Stimulated activated CD4-positive, alpha-beta T cell treated with anti-CD3 and anti-CD28 coated beads, Interleukin-1b, Interleukin-23, amount 100 ng/mL, for 48 hours (primary cell): Measurements from ENCODE around the gene F2RL3.
"Not testable (repeated sequence)": the region's sequence is repeated elsewhere in the genome, so short reads cannot be mapped to it uniquely, and the experiment has no call there.

ENCODE experiments used
- DNase-seq: peaks from one replicate; pipeline ENCODE4 v3.0.0-alpha.2; 2020

F2RL3 gene

DNA sequence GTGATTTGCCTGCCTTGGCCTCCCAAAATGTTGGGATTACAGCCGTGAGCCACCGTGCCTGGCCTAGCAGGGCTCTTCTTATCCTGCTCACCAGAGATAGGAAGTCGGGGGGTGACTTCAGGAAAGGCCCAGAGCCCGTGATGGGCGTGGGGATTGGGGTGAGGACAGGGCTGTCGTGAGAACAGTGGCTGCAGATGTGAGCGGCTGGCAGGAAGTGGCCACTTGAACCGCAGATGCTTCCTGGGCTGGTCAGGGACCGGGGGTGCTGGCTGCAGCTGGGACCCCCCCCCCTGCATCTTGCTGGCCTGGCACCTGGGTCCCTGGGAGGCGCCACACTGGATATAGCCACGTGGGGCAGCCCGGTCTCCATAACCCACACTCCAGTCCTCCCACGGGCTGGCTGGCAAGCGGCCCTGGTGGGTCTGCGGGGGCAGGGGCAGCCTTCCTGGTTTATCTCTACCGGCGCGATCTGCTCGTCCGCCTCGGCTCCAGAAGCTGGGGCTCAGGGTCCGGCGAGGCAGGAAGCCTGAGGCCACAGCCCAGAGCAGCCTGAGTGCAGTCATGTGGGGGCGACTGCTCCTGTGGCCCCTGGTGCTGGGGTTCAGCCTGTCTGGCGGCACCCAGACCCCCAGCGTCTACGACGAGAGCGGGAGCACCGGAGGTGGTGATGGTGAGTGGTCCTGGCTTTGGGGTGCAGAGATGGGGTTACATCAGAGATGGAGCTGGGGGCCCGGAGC lies at the start of gene F2RL3:
TSS of gene F2RL3 (plus strand) at position 371 of the 737 bp plus-strand sequence. CDS start at position 562, 191 bp downstream.
- DNase-seq: no peak

DNA sequence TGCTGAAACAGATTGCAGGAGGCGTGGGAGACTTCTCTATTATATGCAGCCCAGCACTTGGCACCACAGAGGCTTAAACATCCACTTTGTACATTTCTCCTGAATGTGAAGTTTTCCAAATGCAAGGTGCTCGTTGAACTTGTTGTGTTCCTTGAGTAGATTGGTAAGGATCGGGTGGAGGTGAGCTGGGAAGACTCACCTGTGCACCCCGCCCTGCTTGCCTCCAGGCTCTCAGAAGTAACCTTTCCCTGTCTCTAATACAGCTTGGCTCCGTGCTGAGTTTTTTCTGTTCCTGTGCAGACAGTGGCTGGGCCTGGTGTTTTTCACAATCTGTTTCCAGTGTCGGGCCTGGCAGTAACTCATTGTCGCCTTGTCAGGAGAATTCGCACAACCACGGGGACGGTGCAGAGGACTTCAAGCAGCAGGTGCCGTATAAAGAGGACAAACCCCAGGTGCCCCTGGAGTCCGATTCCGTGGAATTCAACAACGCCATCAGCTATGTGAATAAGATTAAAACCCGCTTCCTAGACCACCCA lies 47.3 kb upstream of the F2RL3 start:
- DNase-seq: no peak

DNA sequence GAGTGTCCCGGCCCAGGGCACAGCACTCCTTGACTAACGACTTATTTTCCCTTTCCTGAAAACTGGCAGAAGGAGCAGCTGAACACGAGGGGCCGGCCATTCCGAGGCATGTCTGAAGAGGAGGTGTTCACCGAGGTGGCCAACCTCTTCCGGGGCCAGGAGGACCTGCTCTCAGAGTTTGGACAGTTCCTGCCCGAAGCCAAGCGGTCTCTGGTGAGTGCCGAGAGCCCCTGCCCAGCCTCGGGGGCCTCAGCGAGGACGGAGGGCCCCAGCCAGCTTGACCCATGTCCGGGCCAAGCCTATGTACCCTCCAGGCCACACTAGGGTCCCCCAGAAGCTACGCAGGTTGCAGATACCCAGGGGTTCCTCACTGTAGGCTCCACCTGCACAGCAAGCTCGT lies 41.9 kb upstream of the F2RL3 start:
- no peak for DNase-seq

DNA sequence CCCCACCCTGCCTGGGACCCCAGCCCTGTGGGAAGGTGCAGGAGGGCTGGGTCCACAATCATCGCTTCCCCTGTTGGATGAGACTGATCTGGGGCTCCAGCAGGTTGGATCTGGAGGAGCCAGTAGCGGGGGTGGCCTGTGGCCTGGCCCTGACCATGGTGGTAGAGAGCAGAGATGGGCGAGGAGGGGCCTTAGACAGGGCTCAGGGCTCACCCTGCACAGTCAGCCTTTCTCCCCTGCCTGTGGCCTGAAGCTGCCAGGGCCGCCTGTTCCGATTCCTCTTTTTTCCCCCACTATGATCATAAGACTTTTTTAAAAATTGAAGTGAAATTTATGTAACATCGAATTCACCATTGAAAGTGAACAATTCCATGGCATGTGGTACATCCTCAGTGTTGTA lies 41.4 kb upstream of the F2RL3 start:
- no peak for DNase-seq

DNA sequence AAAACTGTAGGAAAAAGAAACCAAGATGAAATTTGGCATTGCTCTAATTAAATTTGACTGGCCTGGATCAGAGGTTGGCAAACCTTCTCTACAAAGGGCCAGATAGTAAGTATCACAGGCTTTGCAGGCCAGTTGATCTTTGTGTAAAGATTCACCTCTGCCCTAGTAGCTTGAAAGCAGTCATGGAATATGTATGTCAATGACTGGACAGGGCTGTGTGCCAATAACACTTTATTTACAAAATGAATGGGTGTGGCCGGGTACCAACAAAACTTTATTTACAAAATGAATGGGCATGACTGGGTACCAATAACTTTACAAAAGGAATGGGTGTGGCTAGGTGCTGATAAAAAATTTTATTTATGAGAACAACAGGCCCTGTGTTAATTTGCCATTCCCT lies 39.6 kb upstream of the F2RL3 start:
- DNase-seq: no peak

DNA sequence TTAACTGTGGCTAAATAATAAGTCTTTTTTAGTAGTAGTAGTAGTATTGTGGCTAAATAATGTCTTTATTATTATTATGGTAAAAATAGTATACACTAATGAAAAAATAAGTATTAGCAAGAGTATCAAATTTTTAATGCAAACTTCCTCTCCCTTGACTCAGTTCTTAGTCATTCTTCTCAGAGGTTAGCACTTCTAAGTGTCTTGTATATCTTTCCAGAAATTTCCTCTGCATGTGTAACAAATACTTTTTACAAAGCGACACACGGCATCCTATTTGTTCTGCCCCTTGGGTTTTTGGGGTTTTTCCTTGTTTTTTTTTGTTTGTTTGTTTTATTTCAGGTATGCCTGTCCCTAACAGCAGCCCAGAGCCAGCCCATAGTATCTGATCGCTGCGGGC lies 38.7 kb upstream of the F2RL3 start:
- no peak for DNase-seq

DNA sequence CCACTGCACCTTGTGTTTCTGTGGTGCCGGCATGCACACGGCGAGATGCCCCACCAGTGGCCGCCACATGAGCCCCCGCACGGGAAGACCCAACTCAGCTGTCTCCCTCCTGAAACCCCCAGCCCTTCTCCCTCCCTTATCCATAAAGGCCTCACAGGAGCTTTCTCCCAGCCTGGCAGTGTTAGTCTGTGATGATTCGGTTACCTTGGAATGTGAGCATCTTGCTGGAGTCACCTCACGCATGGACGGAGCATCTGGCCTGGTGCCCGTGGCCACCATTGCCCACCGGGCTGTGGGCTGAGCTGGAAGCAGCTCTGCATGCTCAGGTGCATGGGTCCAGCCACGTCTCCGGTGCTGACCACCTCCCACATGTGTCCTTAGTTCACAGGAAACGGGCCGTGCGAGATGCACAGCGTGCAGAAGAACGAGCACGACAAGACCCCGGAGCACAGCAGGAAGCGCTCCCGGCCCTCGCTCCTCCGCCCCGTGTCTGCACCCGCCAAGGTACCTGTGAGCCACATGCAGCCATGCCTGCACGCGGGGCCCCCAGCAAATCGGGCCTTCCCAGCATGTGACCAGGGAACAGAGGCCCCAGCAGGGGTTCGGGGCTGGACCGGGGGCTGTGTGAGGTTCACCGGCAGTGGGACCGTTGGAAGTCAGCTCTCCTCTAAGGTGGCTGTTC lies 37.6 kb upstream of the F2RL3 start:
- no peak for DNase-seq

DNA sequence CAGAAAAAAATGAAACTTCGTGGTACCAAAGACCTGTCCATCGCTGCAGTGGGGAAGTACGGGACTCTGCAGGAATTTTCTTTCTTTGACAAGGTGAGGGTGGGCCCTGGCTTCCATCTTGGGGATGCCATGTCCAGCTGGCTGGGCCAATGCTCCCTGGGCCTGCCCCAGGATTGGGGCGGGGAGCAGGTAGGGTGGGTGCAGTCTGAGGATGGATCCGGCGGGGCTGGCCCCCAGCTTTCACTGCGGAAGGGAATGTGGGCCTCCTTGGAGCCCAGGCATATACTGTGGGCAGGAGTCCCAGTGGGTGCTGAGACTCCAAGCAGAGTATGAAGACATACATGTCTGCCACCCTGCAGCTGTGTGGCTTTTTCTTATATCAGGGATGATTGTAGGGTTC lies 35.7 kb upstream of the F2RL3 start:
- no peak for DNase-seq

DNA sequence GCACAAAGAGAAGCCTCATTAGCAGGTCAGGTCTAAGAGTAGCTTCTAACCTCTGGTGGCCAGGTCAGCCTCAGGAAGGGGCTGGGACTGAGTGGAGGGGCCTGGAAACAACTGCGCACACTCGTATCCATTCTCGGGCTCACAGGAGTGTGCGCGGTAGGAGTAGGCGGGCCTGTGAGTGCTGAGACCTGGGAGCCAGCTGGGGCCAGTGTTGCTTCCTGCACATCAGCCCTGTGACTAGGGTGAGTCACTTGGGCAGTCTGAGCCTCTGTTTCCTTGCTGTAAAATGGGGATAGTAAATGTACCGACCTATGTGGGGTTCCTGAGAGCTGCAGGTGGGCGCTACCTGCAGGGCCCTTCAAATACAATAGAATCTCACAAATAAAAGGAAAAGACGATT lies 32.7 kb upstream of the F2RL3 start:
- DNase-seq: no peak

DNA sequence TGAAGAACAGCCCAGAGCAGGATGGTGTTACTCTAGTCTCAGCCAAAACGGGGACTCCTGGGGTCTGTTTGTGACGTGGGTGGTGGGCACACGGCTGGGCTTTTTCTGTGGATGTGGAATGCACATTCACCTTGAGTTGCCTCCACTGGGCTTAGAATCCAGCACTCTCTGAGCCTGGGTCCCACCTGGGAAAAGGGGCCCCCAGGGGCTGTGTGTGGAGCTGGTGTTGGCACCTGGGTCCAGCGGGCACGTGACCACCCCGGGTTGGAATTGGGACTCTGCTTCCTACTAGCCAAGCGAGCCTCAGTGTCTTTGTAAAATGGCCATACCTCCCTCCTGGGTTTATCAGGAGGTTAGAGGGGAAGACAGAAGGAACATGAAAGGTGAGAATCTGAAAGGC lies 29.2 kb upstream of the F2RL3 start:
- no peak for DNase-seq

DNA sequence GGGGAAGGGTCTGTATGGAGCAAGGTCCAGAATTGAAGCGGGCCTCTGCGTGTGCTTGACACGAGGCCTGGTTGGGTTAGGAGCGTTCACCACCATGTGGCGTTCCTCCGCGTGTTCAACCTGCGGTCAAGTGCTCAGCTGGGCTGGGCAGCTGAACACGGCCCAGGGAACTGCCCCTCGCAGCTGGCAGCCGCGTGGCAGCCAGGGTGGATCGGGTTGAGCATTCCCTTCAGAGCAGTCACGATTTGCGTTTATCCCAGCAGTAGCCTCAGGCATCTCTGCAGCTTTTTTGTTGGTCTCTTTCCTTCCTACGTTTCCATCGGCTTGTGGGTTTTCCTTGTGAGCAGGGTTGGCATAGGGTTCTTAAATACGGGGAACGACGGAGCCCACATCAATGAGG lies 28.7 kb upstream of the F2RL3 start:
- DNase-seq: no peak

DNA sequence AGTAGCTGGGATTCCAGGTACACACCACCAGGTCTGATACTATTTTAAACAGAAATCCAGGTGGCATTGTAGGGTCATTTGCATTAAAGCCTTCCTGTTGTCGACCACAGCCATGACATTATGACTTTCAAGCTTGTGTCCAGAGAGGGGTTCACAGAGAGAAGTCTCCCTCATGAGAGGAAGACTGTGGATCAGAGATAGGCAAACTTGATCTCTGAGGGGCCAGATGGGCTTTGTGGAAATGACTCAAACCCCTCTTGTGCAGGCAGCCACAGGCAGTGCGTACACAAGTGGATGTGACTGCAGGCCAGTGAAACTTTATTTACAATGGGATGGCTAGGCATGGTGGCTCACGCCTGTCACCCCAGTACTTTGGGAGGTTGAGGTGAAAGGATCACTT lies 27.8 kb upstream of the F2RL3 start:
- DNase-seq: no peak

DNA sequence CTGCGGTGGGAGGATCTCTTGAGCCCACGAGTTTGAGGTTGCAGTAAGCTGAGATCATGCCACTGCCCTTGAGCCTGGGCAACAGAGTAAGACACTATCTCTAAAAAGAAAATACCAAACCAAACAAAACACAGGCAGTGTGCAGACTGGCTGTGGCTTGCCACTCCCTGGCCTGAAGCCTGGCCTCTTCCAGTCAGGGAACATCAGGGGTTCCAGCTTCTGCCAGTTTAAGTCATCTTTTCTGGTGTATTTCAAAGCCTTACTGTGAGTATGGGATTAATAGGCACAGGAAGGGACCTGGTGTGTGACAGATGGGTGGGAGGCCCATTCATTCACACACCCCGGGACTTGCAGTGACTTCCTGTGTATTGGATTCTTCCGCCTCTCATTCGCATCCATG lies 27.0 kb upstream of the F2RL3 start:
- no peak for DNase-seq

DNA sequence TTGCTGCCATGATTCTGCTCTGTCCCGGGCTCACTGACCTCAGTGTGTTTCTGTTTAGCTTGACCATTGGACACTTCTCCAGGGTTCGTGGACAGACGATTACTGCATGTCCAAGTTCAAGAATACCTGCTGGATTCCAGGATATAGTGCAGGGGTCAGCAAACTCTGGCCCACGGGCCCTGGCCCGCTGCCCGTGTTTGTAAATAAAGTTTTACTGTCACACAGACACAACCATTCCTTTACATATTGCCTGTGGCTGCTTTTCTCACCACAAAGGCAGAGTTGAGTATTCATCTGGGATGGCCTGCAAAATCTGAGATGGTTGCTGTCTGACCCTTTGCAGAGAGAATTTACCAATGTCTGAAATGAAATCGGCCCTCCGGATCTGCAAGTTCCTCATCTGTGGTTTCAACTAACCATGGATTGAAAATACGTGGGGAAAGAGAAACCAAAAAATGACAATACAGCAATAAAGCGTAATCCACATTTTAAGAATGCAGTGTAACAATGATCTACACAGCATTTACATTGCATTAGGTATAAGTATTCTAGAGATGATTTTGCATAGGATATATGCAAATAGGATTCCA lies 25.9 kb upstream of the F2RL3 start:
- DNase-seq: no peak

DNA sequence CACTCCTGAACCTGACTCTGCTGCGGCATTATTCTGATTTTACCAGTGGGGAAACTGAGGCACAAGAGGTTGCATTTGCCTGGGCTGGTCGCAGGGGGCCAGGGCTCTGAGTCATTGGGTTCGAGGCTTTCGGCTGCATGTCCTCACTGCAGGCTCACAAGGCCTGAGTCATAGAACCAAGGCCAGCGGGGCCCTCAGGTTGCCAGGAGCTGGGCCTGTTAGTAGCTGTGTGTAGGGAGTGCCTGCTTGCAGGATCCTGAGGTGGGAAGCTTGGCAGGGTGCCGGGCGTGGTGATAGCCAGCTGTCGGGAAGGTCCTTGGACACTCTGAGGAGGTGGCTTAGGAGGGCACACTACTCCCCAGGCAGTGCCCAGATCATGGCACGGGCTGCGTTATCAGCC lies 21.6 kb upstream of the F2RL3 start:
- no peak for DNase-seq

DNA sequence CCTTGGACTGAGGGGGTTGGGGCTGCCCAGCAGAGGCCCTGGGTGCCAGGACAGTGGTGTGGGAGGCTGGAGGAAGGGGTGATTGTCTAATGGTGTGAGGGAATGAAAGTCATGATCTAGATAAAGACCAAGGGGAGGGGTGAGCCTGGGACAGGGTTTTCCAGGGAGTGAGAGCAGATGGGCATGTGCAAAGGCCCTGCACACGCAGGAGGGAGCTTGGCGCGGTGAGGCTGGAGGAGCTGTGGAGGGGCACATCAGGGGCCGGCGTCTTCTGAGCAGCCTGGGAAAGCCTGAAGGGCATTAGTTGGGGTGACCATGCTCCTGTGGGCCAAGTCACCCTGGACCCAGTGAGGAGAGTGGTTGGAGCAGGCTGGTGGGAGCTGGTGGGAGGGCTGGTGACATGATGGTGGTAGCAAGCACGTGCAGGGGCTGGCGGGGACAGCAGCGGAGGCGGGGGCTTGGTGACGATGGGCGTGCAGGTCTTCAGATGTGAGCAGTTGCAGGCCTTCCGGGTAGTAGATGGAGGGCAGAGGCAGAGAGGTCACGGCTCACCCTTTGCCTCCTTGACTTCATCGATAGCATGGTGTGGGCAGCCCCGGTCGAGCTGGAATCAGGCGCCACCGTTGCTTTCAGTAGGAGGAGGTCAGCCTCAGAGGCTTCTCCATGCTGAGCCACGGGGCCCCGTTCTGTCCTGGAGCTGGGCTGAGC lies 20.2 kb upstream of the F2RL3 start:
- no peak for DNase-seq

DNA sequence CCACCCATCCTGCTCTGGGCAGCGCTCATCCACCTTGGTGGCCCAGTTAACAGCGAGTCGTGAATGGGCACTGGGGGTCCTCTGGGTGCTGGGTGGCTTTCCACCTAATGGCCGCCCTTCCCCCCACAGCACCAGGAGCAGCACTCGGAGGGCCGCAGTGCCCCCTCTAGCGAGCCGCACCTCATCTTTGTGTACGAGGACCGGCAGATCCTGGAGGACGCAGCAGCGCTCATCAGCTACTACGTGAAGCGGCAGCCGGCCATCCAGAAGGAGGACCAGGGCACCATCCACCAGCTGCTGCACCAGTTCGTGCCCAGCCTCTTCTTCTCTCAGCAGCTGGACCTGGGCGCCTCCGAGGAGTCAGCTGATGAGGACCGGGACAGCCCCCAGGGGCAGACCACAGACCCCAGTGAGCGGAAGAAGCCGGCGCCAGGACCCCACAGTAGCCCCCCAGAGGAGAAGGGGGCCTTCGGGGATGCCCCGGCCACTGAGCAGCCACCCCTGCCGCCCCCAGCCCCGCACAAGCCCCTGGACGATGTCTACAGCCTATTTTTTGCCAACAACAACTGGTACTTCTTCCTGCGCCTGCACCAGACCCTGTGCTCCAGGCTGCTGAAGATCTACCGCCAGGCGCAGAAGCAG lies 19.3 kb upstream of the F2RL3 start:
- DNase-seq: no peak

DNA sequence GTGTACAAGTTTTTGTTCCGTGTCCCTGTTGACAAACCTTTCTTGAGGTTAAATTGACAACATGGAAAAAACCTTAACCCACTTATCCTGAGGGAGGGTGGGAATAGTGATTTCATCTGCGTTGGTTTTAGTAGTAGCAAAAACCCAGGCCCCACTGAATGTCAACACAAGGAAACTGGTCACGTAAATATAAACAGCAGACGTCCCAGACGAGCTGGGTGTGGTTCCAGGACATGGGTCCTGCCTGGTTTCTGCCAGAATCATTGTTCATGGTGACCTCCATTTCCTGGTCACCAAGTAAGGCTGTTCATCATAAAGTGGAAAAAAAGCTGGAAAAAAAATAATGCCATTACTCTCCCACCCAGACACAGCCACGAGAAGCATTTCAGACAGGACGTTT lies 16.9 kb upstream of the F2RL3 start:
- DNase-seq: no peak

DNA sequence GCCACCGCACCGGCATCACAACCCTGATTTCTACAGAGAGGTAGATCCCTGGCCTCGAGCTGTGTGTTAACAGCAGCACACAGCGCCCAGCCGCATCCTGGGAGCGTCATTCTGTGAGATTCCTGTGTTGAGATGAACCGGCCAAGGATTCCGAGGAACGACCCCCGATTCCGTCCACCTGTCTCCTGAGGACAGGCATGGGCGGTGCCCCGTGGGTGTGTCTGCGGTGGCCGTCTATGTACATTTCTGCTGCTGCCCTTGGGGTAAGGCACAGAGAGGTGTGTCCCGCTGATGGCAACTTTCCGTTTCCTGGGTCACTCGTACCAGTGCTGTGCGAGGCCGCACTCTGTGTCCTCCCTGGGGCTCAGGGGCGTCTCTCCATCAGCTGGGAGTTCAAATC lies 16.1 kb upstream of the F2RL3 start:
- DNase-seq: no peak

DNA sequence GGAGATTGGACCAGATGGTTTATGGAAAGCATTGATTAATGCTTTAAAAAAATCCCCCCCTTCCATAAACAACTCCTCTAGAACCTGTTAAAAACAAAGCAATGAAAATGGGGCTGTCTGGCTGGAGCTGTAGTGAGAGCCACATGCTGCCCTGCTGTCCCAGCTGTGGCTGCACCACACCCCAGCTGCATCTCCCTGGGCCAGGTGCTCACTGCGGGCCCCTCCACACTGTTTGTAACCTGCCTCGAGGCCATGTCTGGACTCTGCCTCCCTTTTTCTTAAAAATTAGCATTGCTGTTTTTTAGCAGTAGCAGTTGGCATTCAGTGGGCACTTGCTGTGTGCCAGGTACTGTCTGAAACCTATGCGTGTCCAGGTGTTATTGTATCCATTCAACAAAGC lies 15.2 kb upstream of the F2RL3 start:
- no peak for DNase-seq

DNA sequence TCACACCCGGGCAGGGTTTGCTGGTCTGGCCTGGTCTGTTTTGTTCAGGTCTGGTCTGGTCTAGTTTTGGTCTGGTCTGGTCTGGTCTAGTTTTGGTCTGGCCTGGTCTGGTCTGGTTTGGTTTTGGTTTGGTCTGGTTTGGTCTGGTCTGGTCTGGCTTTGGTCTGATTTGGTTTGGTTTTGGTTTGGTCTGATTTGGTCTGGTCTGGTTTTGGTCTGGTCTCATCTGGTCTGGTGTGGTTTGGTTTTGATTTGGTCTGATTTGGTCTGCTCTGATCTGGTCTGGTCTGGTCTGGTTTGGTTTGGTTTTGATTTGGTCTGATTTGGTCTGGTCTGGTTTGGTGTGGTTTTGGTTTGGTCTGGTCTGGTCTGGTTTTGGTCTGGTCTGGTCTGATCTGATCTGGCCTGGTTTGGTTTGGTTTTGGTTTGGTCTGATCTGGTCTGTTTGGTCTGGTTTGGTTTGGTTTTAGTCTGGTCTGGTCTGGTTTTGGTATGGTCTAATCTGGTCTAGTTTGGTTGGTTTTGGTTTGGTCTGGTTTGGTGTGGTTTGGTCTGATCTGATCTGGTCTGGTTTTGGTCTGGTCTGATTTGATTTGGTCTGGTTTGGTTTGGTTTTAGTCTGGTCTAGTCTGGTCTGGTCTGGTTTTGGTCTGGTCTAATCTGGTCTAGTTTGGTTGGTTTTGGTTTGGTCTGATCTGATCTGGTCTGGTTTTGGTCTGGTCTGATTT lies 14.4 kb upstream of the F2RL3 start:
- no peak for DNase-seq

DNA sequence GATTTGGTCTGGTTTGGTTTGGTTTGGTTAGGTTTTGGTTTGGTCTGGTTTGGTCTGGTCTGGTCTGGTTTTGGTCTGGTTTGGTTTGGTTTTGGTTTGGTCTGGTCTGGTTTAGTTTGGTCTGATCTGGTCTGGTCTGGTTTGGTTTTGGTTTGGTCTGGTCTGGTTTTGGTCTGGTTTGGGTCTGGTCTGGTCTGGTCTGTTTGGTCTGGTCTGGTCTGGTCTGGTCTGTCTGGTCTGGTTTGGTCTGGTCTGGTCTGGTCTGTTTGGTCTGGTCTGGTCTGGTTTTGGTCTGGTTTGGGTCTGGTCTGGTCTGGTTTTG lies 13.9 kb upstream of the F2RL3 start:
- not testable (repeated sequence) for DNase-seq
